ENCODE data around the gene TRAPPC2B. TPM values are rescaled to one million over a fixed set of nuclear protein-coding genes. Genes with fewer than 3 reads are reported as not detected.

Gene TRAPPC2B
- total RNA-seq, 1 experiment from 2014 or later: 6.3 TPM

- Mint-ChIP-seq H3K9me3 (ENCODE audit: unreplicated experiment) (no peaks in the 10 kb centered on the region), H3K4me1 (ENCODE audit: insufficient read depth, unreplicated experiment) (peaks cover 12% of the 10 kb centered on the region), H3K4me3 (ENCODE audit: unreplicated experiment) (no peak overlapping the region), H3K27me3 (ENCODE audit: insufficient read depth, unreplicated experiment) (no peaks in the 10 kb centered on the region), H3K27ac (ENCODE audit: low read depth, unreplicated experiment) (no peak overlapping the region), H3K36me3 (ENCODE audit: insufficient read depth, unreplicated experiment) (peaks cover 70% of the 10 kb centered on the region)
- no peak for DNase-seq (ENCODE audit: unreplicated experiment)
- POLR2A ChIA-PET: interaction anchor here (1.2 kb wide), 1 partner anchor 9 kb away, joined by 4 read pairs; no protein-coding TSS in a partner anchor
- BruUV-seq (replicated peaks): no TSS peak
- intact Hi-C loops (cut with micrococcal nuclease): no loop called here
- no peak for TF ChIP-seq CTCF (IDR thresholded peaks at IDR 0.05; ENCODE audit: unreplicated experiment)
- CTCF ChIA-PET: no interaction called here
These were observed 38.4 kb upstream of the TRAPPC2B start for GRCh38 chr19:57324992-57325391.

GRCh38 chr19:57327993-57328392 lies 35.4 kb upstream of the TRAPPC2B start:
- Mint-ChIP-seq H3K9me3 (ENCODE audit: unreplicated experiment) (no peaks in the 10 kb centered on the region), H3K4me3 (ENCODE audit: unreplicated experiment) (no peak overlapping the region), H3K4me1 (ENCODE audit: insufficient read depth, unreplicated experiment) (peaks cover under 1% of the 10 kb centered on the region), H3K36me3 (ENCODE audit: insufficient read depth, unreplicated experiment) (peaks cover 93% of the 10 kb centered on the region), H3K27me3 (ENCODE audit: insufficient read depth, unreplicated experiment) (no peaks in the 10 kb centered on the region), H3K27ac (ENCODE audit: low read depth, unreplicated experiment) (no peak overlapping the region)
- no peak for DNase-seq (ENCODE audit: unreplicated experiment)
- ChIA-PET POLR2A (no interaction called here), CTCF (interaction anchor here (0.7 kb wide), 1 partner anchor 423 kb away, joined by 3 read pairs; no protein-coding TSS in a partner anchor)
- intact Hi-C loops (cut with micrococcal nuclease): no loop called here
- no TSS peak for BruUV-seq (replicated peaks)
- no peak for TF ChIP-seq CTCF (IDR thresholded peaks at IDR 0.05; ENCODE audit: unreplicated experiment)

- CTCF ChIA-PET: interaction anchor here (0.8 kb wide), 1 partner anchor 32 kb away, joined by 4 read pairs; no protein-coding TSS in a partner anchor
- POLR2A ChIA-PET: interaction anchor here (1.0 to 5.4 kb wide), 8 partner anchors 9 to 47 kb away, joined by 3 to 41 read pairs (median 8); partner anchors contain the start of genes TRAPPC2B, ZNF304, ZNF543 and ZNF547
- H3K9me3 Mint-ChIP-seq (ENCODE audit: unreplicated experiment): no peaks in the 10 kb centered on the region
- no TSS peak for BruUV-seq (replicated peaks)
- H3K4me3 Mint-ChIP-seq (ENCODE audit: unreplicated experiment): no peak overlapping the region
- H3K27ac Mint-ChIP-seq (ENCODE audit: low read depth, unreplicated experiment): peak overlapping the region; percentile 50
- no peak for TF ChIP-seq CTCF (IDR thresholded peaks at IDR 0.05; ENCODE audit: unreplicated experiment)
- no peaks in the 10 kb centered on the region for H3K27me3 Mint-ChIP-seq (ENCODE audit: insufficient read depth, unreplicated experiment)
- peaks cover 37% of the 10 kb centered on the region for H3K36me3 Mint-ChIP-seq (ENCODE audit: insufficient read depth, unreplicated experiment)
- DNase-seq (ENCODE audit: unreplicated experiment): peak; percentile 80
- peaks cover 8% of the 10 kb centered on the region for H3K4me1 Mint-ChIP-seq (ENCODE audit: insufficient read depth, unreplicated experiment)
- intact Hi-C loops (cut with micrococcal nuclease): no loop called here
These were observed 29.2 kb upstream of the TRAPPC2B start for GRCh38 chr19:57334191-57334590.

- no peaks in the 10 kb centered on the region for H3K9me3 Mint-ChIP-seq (ENCODE audit: unreplicated experiment)
- H3K27me3 Mint-ChIP-seq (ENCODE audit: insufficient read depth, unreplicated experiment): no peaks in the 10 kb centered on the region
- no peak for DNase-seq (ENCODE audit: unreplicated experiment)
- peaks cover 4% of the 10 kb centered on the region for H3K36me3 Mint-ChIP-seq (ENCODE audit: insufficient read depth, unreplicated experiment)
- POLR2A ChIA-PET: interaction anchor here (0.7 to 1.1 kb wide), 2 partner anchors 12 to 405 kb away, joined by 3 to 4 read pairs; partner anchors contain the start of gene ZNF304
- no peak overlapping the region for H3K27ac Mint-ChIP-seq (ENCODE audit: low read depth, unreplicated experiment)
- intact Hi-C loops (cut with micrococcal nuclease): no loop called here
- no TSS peak for BruUV-seq (replicated peaks)
- peaks cover 6% of the 10 kb centered on the region for H3K4me1 Mint-ChIP-seq (ENCODE audit: insufficient read depth, unreplicated experiment)
- CTCF ChIA-PET: interaction anchor here (0.6 kb wide), 1 partner anchor 278 kb away, joined by 4 read pairs; no protein-coding TSS in a partner anchor
- H3K4me3 Mint-ChIP-seq (ENCODE audit: unreplicated experiment): no peak overlapping the region
- TF ChIP-seq CTCF (IDR thresholded peaks at IDR 0.05; ENCODE audit: unreplicated experiment): no peak
These were observed 24.5 kb upstream of the TRAPPC2B start for GRCh38 chr19:57338877-57339276.

Data from MCF 10A (cell line).